AG10803 (cell line): ENCODE data around the gene FOXP1.
A peak's percentile ranks its signal among the peaks of the same experiment; 100 is the strongest.

ENCODE experiments used
- DNase-seq: peaks from one replicate; pipeline ENCODE4 v3.0.0; 2010; ENCODE audit warnings: low read depth
- H3K4me3 ChIP-seq: 2 replicates; pipeline ENCODE4 v1.5.1; 2011; ENCODE audit warnings: mild to moderate bottlenecking, low read length, control low read depth
- TF ChIP-seq, protein P1 (sequence below): conservative IDR thresholded peaks from 2 replicates; pipeline ENCODE4 v1.5.1; 2011; ENCODE audit warnings: mild to moderate bottlenecking, low read length, control low read depth, inconsistent platforms

Gene FOXP1

GRCh38 chr3:71559021-71559420 is 24.5 kb downstream of the FOXP1 start:
- TF ChIP-seq, protein P1, sequence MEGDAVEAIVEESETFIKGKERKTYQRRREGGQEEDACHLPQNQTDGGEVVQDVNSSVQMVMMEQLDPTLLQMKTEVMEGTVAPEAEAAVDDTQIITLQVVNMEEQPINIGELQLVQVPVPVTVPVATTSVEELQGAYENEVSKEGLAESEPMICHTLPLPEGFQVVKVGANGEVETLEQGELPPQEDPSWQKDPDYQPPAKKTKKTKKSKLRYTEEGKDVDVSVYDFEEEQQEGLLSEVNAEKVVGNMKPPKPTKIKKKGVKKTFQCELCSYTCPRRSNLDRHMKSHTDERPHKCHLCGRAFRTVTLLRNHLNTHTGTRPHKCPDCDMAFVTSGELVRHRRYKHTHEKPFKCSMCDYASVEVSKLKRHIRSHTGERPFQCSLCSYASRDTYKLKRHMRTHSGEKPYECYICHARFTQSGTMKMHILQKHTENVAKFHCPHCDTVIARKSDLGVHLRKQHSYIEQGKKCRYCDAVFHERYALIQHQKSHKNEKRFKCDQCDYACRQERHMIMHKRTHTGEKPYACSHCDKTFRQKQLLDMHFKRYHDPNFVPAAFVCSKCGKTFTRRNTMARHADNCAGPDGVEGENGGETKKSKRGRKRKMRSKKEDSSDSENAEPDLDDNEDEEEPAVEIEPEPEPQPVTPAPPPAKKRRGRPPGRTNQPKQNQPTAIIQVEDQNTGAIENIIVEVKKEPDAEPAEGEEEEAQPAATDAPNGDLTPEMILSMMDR, result no peak
- DNase-seq, result no peak
- no peak overlapping the region for H3K4me3 ChIP-seq

DNA sequence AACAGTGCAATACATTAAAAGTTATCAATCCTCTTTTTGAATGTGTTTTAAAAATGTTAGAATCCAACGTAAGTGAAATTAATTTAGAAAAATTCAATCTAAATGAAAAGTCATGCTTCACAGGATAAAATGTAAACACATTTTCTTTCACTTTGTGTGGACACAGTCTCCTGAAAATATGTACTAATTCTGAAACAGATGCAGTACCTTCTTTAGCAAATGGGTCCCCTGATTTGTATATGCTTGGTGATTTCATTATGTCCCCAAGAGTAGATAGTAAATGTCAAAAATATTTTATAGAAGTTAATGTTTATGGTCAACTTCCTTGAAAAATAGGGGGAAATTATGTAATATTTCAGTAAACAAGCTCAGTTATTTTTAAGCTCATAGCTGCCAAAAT is 28.9 kb downstream of the FOXP1 start:
- H3K4me3 ChIP-seq, result no peak overlapping the region
- no peak for DNase-seq
- TF ChIP-seq, protein P1, result no peak

DNA sequence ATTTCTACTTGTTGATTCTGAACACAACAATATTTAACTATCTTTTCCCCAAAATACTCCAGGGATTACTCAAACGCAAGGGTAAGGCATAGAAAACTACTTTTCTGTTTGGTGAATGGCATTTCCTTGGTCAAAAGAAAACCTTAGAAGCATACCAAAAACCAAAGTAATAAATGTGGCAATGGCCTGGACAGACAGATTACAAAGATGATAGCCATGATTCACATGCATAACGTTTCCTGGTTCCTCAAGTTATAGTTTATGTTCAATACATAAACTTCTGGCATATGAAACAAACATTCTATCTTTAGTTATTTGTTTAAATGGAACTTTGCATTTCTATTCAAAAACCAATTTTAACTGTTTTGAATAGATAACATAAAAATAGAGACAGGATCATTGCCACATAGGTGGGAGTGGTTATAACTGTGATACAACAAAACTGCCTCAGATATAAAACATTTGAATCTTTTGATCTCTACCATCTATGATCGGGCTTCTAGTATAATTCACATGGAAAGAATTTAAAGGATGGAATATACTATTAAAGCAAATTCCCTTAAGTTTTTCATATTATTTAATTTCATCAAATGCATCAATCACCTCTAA is 32.1 kb downstream of the FOXP1 start:
- TF ChIP-seq, protein P1, result no peak
- peak; percentile 68 for DNase-seq
- H3K4me3 ChIP-seq, result no peak overlapping the region

DNA sequence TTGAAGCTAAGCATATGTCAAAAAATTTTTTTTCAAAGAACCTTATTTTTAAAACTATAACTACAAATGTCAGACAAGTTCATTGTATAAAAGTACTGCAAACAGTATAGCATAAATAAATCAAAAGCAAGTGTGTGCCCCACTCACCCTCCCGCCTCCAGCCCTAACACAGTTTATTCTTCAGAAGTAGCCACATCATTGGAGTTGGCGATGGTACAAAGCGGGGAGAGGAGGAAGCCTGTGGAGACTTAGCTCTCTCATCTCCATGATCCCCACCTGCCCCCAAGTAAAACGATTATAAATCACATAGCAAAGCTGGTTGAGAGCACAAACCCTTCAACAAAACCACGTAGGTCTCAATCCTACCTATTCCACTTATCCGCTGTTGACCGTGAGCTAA is 33.6 kb downstream of the FOXP1 start:
- H3K4me3 ChIP-seq, result no peak overlapping the region
- TF ChIP-seq, protein P1, result no peak
- DNase-seq, result no peak

DNA sequence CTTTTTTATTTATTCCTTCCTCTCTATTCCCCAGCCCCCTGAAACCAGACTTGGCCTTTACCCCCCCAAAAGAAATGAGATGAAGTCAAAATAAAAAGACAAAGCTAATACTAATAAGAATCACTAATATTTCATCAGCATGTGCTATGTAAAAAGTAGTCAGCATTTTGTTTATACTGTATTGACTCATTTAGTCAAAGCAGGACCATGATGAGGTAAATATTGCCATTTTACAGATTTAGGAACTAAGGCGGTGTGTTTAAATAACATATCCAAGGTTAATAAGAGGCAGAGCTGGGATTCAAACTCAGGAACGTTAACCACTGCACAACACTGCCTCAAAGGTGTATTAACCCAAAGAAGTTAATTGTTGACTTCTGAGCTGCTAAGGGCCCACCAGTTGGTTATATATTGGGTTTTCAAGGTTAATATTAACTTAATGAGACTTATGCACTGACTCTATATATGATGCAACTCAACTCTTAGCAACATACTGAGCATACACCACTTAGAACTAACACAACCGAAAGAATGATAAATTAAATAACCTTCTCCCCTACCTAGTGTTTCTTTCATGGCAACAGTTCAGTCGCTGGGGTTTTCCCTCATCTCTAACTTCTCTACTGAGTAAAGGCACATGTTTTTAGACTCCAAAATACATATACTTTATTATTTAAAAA is 34.7 kb downstream of the FOXP1 start:
- TF ChIP-seq, protein P1, result no peak
- no peak overlapping the region for H3K4me3 ChIP-seq
- DNase-seq, result no peak

DNA sequence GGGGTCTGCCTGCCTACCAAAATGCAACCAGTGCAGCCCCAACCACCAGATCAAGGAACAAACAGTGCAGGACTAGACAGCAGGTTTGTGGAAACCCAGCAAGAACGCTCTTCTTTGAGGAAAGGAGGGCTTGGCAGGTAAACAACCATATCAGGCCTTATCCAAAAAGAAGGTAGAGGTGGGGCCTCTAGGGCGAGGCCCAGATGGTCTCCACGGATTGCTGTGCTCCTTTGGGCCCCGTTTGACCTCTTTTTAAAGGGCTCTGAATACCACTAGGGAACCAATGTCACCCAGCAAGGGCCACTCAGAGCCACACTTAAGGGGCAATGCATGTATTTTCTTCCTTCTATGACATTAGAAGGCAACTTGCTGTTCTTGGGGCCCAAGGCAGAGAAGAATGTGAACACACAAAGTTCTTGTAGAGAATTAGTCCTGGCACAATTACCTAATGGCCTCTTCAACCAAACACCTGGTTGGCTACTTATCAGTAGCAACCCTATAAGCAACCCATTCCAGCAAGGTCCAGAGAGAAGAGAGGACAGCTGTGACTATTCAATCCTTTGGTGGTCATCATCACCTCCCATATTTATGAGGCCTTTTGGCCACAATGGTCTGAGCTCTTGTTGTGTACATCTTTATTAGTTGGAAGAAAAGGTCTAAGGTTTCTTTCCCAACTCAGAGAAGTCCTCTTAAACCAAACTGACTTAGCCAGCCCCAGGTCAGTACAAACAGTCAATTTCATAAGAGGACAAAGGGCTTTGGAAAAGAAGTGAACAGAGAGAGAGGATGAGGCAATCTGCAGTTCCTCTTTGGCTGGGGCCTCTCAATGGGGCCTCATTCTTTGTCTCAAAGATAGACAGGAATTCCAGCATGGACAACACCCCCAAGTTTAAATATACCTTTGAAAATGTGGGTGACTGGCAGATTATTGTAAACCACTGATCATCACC is 36.0 kb downstream of the FOXP1 start:
- no peak overlapping the region for H3K4me3 ChIP-seq
- DNase-seq, result peak; percentile 40
- TF ChIP-seq, protein P1, result no peak
